GM21576 (cell line): ENCODE results near the gene KIF1A.

Experiments used
- ATAC-seq: cut with Tn5 transposase; IDR thresholded peaks from one replicate; pipeline ENCODE4 v1.9.1; 2021; ENCODE audit warnings: mild to moderate bottlenecking, moderate library complexity; ENCODE audit not compliant: unreplicated experiment

The KIF1A gene

GRCh38 chr2:240819126-240819857, 727 bp downstream of the KIF1A start:
- ATAC-seq: no peak

GRCh38 chr2:240818293-240819125, 1.5 kb downstream of the KIF1A start:
- no peak for ATAC-seq

GRCh38 chr2:240817496-240818292, 2.3 kb downstream of the KIF1A start:
- ATAC-seq: no peak

- ATAC-seq: no peak
Measured at GRCh38 chr2:240816584-240817495, 3.2 kb downstream of the KIF1A start.

GRCh38 chr2:240815761-240816583, 4.0 kb downstream of the KIF1A start:
- no peak for ATAC-seq

- ATAC-seq: no peak
Measured at GRCh38 chr2:240814946-240815760, 4.9 kb downstream of the KIF1A start.

GRCh38 chr2:240814280-240814679, 5.7 kb downstream of the KIF1A start:
- ATAC-seq: no peak

- ATAC-seq: no peak
Measured at GRCh38 chr2:240813231-240813921, 6.6 kb downstream of the KIF1A start.

- no peak for ATAC-seq
Measured at GRCh38 chr2:240812721-240813120, 7.3 kb downstream of the KIF1A start.

- ATAC-seq: no peak
Measured at GRCh38 chr2:240812301-240812680, 7.7 kb downstream of the KIF1A start.

GRCh38 chr2:240811346-240812300, 8.4 kb downstream of the KIF1A start:
- no peak for ATAC-seq

GRCh38 chr2:240810621-240811020, 9.4 kb downstream of the KIF1A start:
- no peak for ATAC-seq

GRCh38 chr2:240810199-240810598, 9.8 kb downstream of the KIF1A start:
- ATAC-seq: no peak

- no peak for ATAC-seq
Measured at GRCh38 chr2:240809276-240809675, 10.7 kb downstream of the KIF1A start.

- ATAC-seq: no peak
Measured at GRCh38 chr2:240806459-240806858, 13.6 kb downstream of the KIF1A start.

GRCh38 chr2:240806006-240806405, 14.0 kb downstream of the KIF1A start:
- no peak for ATAC-seq

- ATAC-seq: no peak
Measured at GRCh38 chr2:240803191-240803590, 16.8 kb downstream of the KIF1A start.
